K562 (cell line): ENCODE measurements around the gene NUBPL.

Experiments used
- GTF2B ChIP-seq: IDR thresholded peaks from 2 replicates; pipeline ENCODE4 v1.6.1; 2011; ENCODE audit not compliant: insufficient read length; ENCODE audit errors: extremely low read depth
- GTF2E2 ChIP-seq: fragments of 200-800 bp; sonication (Bioruptor generic); IDR thresholded peaks from 2 replicates; pipeline ENCODE4 v1.6.1; 2016; ENCODE audit warnings: missing genetic modification characterization, missing compliant biosample characterization
- MYBL2 ChIP-seq, 2 experiments: fragments of 450-650 bp in 1 of 2; sonication (generic) in 1 of 2; formaldehyde crosslinking in 1 of 2; IDR thresholded peaks; 2 replicates each; pipeline versions ENCODE4 v1.6.1 to v1.8.1; 2017 to 2022; ENCODE audit warnings: borderline replicate concordance in 1 of 2, inconsistent platforms in 1 of 2, low read depth in 1 of 2, mild to moderate bottlenecking in 1 of 2, missing genetic modification reagents in 1 of 2, moderate library complexity in 1 of 2
- PHTF2 ChIP-seq: fragments of 250-450 bp; sonication (Bioruptor Pico); IDR thresholded peaks from 2 replicates; pipeline ENCODE4 v1.5.0; 2021; ENCODE audit warnings: mild to moderate bottlenecking
- POLR2A ChIP-seq: fragments of 450-650 bp; conservative IDR thresholded peaks from 2 replicates; pipeline ENCODE4 v1.6.1; 2016
- RBFOX2 ChIP-seq: fragments of 200-400 bp; formaldehyde crosslinking; IDR thresholded peaks from 2 replicates; pipeline ENCODE4 v1.6.1; 2017; ENCODE audit warnings: low read depth, mild to moderate bottlenecking, low read length, moderate library complexity
- SIN3B ChIP-seq: fragments of 450-650 bp; IDR thresholded peaks from 2 replicates; pipeline ENCODE4 v1.6.1; 2017; ENCODE audit warnings: low read depth, mild to moderate bottlenecking, moderate library complexity
- SMAD3 ChIP-seq: fragments of 450-650 bp; formaldehyde crosslinking; conservative IDR thresholded peaks from 2 replicates; pipeline ENCODE4 v1.4.0; 2020; ENCODE audit warnings: mild to moderate bottlenecking
- SMARCC2 ChIP-seq: fragments of 450-650 bp; IDR thresholded peaks from 2 replicates; pipeline ENCODE4 v1.6.1; 2017; ENCODE audit warnings: antibody characterized with exemption, moderate library complexity, mild to moderate bottlenecking, low read depth
- TBL1XR1 ChIP-seq, 2 experiments: IDR thresholded peaks; 2 replicates each; pipeline ENCODE4 v1.6.1; 2012; ENCODE audit warnings: improper control_type of control experiment in 2 of 2, low read length in 2 of 2, mild to moderate bottlenecking in 1 of 2
- TOE1 ChIP-seq, 2 experiments: fragments of 450-650 bp in 1 of 2; sonication (generic) in 1 of 2; formaldehyde crosslinking in 1 of 2; IDR thresholded peaks; 2 replicates each; pipeline versions ENCODE4 v1.7.1 to v1.8.0; 2016 to 2022; ENCODE audit warnings: borderline replicate concordance in 2 of 2, mild to moderate bottlenecking in 2 of 2, antibody characterized with exemption in 1 of 2, inconsistent platforms in 1 of 2, low read depth in 1 of 2, missing genetic modification reagents in 1 of 2, moderate library complexity in 1 of 2
- ZBTB40 ChIP-seq, 2 experiments: fragments of 450-650 bp in 1 of 2; sonication (generic) in 1 of 2; formaldehyde crosslinking in 1 of 2; IDR thresholded peaks; 2 replicates each; pipeline versions ENCODE4 v1.7.1 to v1.9.0; 2016 to 2022; ENCODE audit warnings: inconsistent platforms in 1 of 2, mild to moderate bottlenecking in 1 of 2, missing genetic modification reagents in 1 of 2
- TF ChIP-seq, protein P1 (sequence below), 3 experiments: IDR thresholded peaks in 2 of 3; conservative IDR thresholded peaks in 1 of 3; 2 replicates each; pipeline ENCODE4 v1.5.1; 2011 to 2012; ENCODE audit warnings: low read length in 3 of 3, mild to moderate bottlenecking in 3 of 3, control low read depth in 2 of 3, improper control_type of control experiment in 1 of 3, inconsistent platforms in 1 of 3, low read depth in 1 of 3, mixed read lengths in 1 of 3, moderate library complexity in 1 of 3; ENCODE audit not compliant: insufficient read depth in 2 of 3
- TF ChIP-seq, protein P2 (sequence below): IDR thresholded peaks from 3 replicates; pipeline ENCODE4 v1.6.1; 2011; ENCODE audit warnings: borderline replicate concordance, mild to moderate bottlenecking; ENCODE audit not compliant: insufficient read length, insufficient read depth

DNA sequence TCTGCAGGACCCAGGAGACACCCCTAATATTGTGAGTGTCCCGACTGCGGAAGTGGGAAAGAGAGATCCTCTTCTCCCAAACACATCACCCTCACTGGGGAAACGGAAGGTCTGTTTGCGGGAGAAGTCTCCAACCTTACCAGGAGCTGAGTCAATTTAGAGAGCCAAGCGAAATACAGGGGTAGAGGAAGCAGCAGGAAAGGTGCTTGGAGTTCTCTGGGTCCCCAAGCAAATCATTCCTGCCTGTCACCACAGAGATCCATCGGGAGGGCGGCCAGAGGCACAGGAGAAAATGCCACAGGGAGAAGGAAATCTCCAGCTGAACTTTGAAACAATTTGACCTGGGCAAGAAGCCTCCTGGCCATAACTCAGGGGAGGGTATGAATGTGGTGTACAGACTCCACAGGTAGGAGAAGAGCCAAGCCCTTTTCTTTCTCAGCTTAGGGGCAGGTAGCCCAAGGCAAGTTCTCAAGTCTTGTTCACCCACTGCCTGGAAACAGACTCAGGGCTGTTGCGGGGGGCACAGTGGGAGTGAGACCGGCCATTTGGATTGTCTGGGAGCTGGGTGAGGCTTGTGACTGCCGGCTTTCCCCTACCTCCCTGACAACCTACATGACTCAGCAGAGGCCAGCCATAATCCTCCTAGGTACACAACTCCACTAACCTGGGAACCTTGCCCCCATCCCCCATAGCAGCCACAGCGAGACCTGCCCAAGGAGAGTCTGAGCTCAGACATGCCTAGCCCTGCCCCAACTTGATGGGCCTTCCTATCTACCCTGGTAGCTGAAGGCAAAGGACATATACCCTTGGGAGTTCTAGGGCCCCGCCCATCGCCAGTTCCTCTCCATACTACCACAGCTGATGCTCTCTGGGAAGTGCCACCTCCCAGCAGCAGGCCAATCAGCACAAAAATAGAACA, 304.0 kb downstream of the NUBPL start:
- TF ChIP-seq TOE1 (IDR thresholded peaks at IDR 0.05; ENCODE audit: borderline replicate concordance) (no peak), TOE1 (CRISPR knock-in tag; IDR thresholded peaks at IDR 0.05; ENCODE audit: borderline replicate concordance, low read depth) (no peak), PHTF2 (CRISPR knock-in tag) (no peak), MYBL2 (IDR thresholded peaks at IDR 0.05; ENCODE audit: low read depth) (no peak), MYBL2 (CRISPR knock-in tag; IDR thresholded peaks at IDR 0.05; ENCODE audit: borderline replicate concordance) (no peak), GTF2E2 (tag) (no peak), SIN3B (no peak), RBFOX2 (no peak), SMARCC2 (no peak), TBL1XR1 (IDR thresholded peaks at IDR 0.05; ENCODE audit: low read length in 2 of 2) (no peak), POLR2A (no peak), ZBTB40 (IDR thresholded peaks at IDR 0.05) (no peak), ZBTB40 (CRISPR knock-in tag; IDR thresholded peaks at IDR 0.05) (no peak), GTF2B (no peak), SMAD3 (CRISPR knock-in tag) (no peak)
- TF ChIP-seq, protein P1, sequence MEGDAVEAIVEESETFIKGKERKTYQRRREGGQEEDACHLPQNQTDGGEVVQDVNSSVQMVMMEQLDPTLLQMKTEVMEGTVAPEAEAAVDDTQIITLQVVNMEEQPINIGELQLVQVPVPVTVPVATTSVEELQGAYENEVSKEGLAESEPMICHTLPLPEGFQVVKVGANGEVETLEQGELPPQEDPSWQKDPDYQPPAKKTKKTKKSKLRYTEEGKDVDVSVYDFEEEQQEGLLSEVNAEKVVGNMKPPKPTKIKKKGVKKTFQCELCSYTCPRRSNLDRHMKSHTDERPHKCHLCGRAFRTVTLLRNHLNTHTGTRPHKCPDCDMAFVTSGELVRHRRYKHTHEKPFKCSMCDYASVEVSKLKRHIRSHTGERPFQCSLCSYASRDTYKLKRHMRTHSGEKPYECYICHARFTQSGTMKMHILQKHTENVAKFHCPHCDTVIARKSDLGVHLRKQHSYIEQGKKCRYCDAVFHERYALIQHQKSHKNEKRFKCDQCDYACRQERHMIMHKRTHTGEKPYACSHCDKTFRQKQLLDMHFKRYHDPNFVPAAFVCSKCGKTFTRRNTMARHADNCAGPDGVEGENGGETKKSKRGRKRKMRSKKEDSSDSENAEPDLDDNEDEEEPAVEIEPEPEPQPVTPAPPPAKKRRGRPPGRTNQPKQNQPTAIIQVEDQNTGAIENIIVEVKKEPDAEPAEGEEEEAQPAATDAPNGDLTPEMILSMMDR (IDR thresholded peaks at IDR 0.05 in 2 of 3, conservative IDR thresholded peaks at IDR 0.05 in 1 of 3; ENCODE audit: insufficient read depth in 2 of 3, low read depth in 1 of 3, low read length in 3 of 3): no peak
- TF ChIP-seq, protein P2, sequence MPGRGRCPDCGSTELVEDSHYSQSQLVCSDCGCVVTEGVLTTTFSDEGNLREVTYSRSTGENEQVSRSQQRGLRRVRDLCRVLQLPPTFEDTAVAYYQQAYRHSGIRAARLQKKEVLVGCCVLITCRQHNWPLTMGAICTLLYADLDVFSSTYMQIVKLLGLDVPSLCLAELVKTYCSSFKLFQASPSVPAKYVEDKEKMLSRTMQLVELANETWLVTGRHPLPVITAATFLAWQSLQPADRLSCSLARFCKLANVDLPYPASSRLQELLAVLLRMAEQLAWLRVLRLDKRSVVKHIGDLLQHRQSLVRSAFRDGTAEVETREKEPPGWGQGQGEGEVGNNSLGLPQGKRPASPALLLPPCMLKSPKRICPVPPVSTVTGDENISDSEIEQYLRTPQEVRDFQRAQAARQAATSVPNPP: no peak
